Trophoblast cell (in vitro differentiated cells and primary cell): ENCODE results near the gene MUTYH.
A peak's percentile ranks its signal among the peaks of the same experiment; 100 is the strongest.

Source experiments
- DNase-seq, 2 donors: peaks; one replicate each; pipeline ENCODE4 v3.0.0-alpha.2; 2016
- H2AFZ ChIP-seq: 2 replicates; pipeline ENCODE4 v1.6.1; 2013; ENCODE audit warnings: low read length, moderate library complexity, mild to moderate bottlenecking; ENCODE audit not compliant: insufficient read depth, poor library complexity
- H2AK5ac ChIP-seq: 2 replicates; pipeline ENCODE4 v1.6.1; 2013; ENCODE audit warnings: mild to moderate bottlenecking, low read length
- H2BK120ac ChIP-seq: 2 replicates; pipeline ENCODE4 v1.6.1; 2013; ENCODE audit warnings: low read length, mild to moderate bottlenecking, moderate library complexity; ENCODE audit not compliant: insufficient read depth, poor library complexity
- H2BK12ac ChIP-seq: 2 replicates; pipeline ENCODE4 v1.6.1; 2013; ENCODE audit warnings: mild to moderate bottlenecking, low read length, moderate library complexity
- H2BK5ac ChIP-seq: 2 replicates; pipeline ENCODE4 v1.6.1; 2013; ENCODE audit warnings: low read length, low read depth, moderate library complexity, mild to moderate bottlenecking; ENCODE audit not compliant: poor library complexity
- H3K14ac ChIP-seq: 2 replicates; pipeline ENCODE4 v1.6.1; 2013; ENCODE audit warnings: mild to moderate bottlenecking, low read length
- H3K18ac ChIP-seq: 2 replicates; pipeline ENCODE4 v1.6.1; 2013; ENCODE audit warnings: mild to moderate bottlenecking, low read length
- H3K23ac ChIP-seq: 2 replicates; pipeline ENCODE4 v1.6.1; 2013; ENCODE audit warnings: low read length
- H3K27ac ChIP-seq: 2 replicates; pipeline ENCODE4 v1.5.1; 2013; ENCODE audit warnings: low read depth, mild to moderate bottlenecking, inconsistent platforms, low read length, moderate library complexity
- H3K27me3 ChIP-seq: 2 replicates; pipeline ENCODE4 v1.6.1; 2013; ENCODE audit warnings: inconsistent platforms, mild to moderate bottlenecking, low read length, moderate library complexity; ENCODE audit not compliant: insufficient read depth
- H3K36me3 ChIP-seq, 2 experiments: 1 replicate in 1 of 2; 2 replicates in 1 of 2; pipeline ENCODE4 v1.6.1; 2013; ENCODE audit warnings: low read length in 2 of 2, mild to moderate bottlenecking in 2 of 2, moderate library complexity in 1 of 2; ENCODE audit not compliant: insufficient read depth in 2 of 2, control insufficient read depth in 1 of 2
- H3K4ac ChIP-seq: 2 replicates; pipeline ENCODE4 v1.6.1; 2013; ENCODE audit warnings: low read depth, mild to moderate bottlenecking, low read length, moderate library complexity
- H3K4me1 ChIP-seq, 2 experiments: 1 replicate in 1 of 2; 2 replicates in 1 of 2; pipeline ENCODE4 v1.6.1; 2013; ENCODE audit warnings: low read length in 2 of 2, mild to moderate bottlenecking in 2 of 2, moderate library complexity in 1 of 2; ENCODE audit not compliant: insufficient read depth in 2 of 2, control insufficient read depth in 1 of 2
- H3K4me2 ChIP-seq: 2 replicates; pipeline ENCODE4 v1.6.1; 2013; ENCODE audit warnings: inconsistent platforms, mild to moderate bottlenecking, low read length, moderate library complexity
- H3K4me3 ChIP-seq: 2 replicates; pipeline ENCODE4 v1.5.1; 2013; ENCODE audit warnings: mild to moderate bottlenecking, low read depth, low read length, inconsistent platforms
- H3K79me1 ChIP-seq: one replicate; pipeline ENCODE4 v1.6.1; 2013; ENCODE audit warnings: low read length
- H3K79me2 ChIP-seq: 2 replicates; pipeline ENCODE4 v1.6.1; 2013; ENCODE audit warnings: low read length, mild to moderate bottlenecking; ENCODE audit not compliant: control insufficient read depth, insufficient read depth, poor library complexity
- H3K9ac ChIP-seq: 2 replicates; pipeline ENCODE4 v1.6.1; 2013; ENCODE audit warnings: mild to moderate bottlenecking, low read length
- H3K9me3 ChIP-seq: 2 replicates; pipeline ENCODE4 v1.6.1; 2013; ENCODE audit warnings: low read depth, mild to moderate bottlenecking, control low read depth, inconsistent platforms, low read length; ENCODE audit not compliant: insufficient read depth
- H4K12ac ChIP-seq: 2 replicates; pipeline ENCODE4 v1.6.1; 2013; ENCODE audit warnings: low read depth, mild to moderate bottlenecking, low read length, moderate library complexity
- H4K8ac ChIP-seq: 2 replicates; pipeline ENCODE4 v1.6.1; 2013; ENCODE audit warnings: low read depth, mild to moderate bottlenecking, low read length, moderate library complexity
- H4K91ac ChIP-seq: one replicate; pipeline ENCODE4 v1.6.1; 2013; ENCODE audit warnings: low read depth, mild to moderate bottlenecking, low read length, moderate library complexity
- WGBS: extraction: QIAGEN DNeasy Blood & Tissue Kit; methylation state at CpG from one replicate; pipeline ENCODE4 v1.1.7; 2013; ENCODE audit warnings: missing lambda C conversion rate; ENCODE audit not compliant: insufficient read length, insufficient coverage; ENCODE audit errors: extremely low coverage; 5-methylcytosine and 5-hydroxymethylcytosine counted together

Gene MUTYH

GRCh38 chr1:45353685-45354084 lies 13.4 kb upstream of the MUTYH start:
- no peak overlapping the region for H3K9ac ChIP-seq
- H3K4me2 ChIP-seq, result no peak overlapping the region
- H3K9me3 ChIP-seq, result no peaks in the 10 kb centered on the region
- H3K79me2 ChIP-seq, result no peaks in the 10 kb centered on the region
- no CpG with 5 or more reads among the region's 2 CpGs for WGBS
- no peak overlapping the region for H3K4me3 ChIP-seq
- H3K18ac ChIP-seq, result no peak overlapping the region
- H2BK120ac ChIP-seq, result no peak overlapping the region
- no peak overlapping the region for H2BK12ac ChIP-seq
- peaks cover 6 to 13% of the 10 kb centered on the region in 2 experiments for H3K4me1 ChIP-seq
- no peak overlapping the region for H3K23ac ChIP-seq
- H2AFZ ChIP-seq, result no peak overlapping the region
- no peak overlapping the region for H2AK5ac ChIP-seq
- H3K36me3 ChIP-seq, result no peaks in the 10 kb centered on the region
- no peaks in the 10 kb centered on the region for H3K79me1 ChIP-seq
- H2BK5ac ChIP-seq, result no peak overlapping the region
- no peak overlapping the region for H3K27ac ChIP-seq
- no peak overlapping the region for H3K14ac ChIP-seq
- H3K4ac ChIP-seq, result no peak overlapping the region
- no peak overlapping the region for H4K91ac ChIP-seq
- H3K27me3 ChIP-seq, result no peaks in the 10 kb centered on the region
- DNase-seq, result no peak
- H4K12ac ChIP-seq, result no peak overlapping the region
- H4K8ac ChIP-seq, result no peak overlapping the region

DNA sequence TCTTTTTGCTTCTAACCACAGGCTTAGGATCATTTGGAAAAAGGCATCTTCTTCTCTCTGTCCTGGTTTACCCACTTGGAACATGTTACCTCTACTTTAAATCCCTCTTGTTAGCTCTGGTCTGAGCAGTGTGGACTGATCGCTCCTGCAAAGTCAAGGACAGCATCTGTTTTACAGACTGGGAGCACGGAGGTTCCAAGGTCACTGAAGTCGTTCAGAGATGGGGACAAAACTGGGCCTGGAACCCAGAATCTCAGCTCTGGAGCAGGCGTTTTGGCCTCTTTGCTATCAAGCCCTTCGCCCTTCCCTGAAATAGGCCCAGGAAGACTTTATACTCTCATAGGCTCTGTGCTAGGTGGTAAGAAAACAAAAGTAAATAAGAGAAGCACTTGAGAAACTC lies 11.3 kb upstream of the MUTYH start:
- Histone ChIP-seq H2BK12ac (no peak overlapping the region), H3K79me2 (no peaks in the 10 kb centered on the region), H4K91ac (no peak overlapping the region), H2BK5ac (no peak overlapping the region), H3K4me1 (peaks cover 15 to 23% of the 10 kb centered on the region in 2 experiments), H2AK5ac (no peak overlapping the region), H3K27me3 (no peaks in the 10 kb centered on the region), H2BK120ac (no peak overlapping the region), H3K27ac (no peak overlapping the region), H4K8ac (no peak overlapping the region), H3K4me2 (no peak overlapping the region), H3K36me3 (no peaks in the 10 kb centered on the region), H3K79me1 (no peaks in the 10 kb centered on the region), H3K18ac (no peak overlapping the region), H3K4ac (no peak overlapping the region), H3K23ac (no peak overlapping the region), H3K4me3 (no peak overlapping the region), H3K14ac (no peak overlapping the region), H3K9me3 (no peaks in the 10 kb centered on the region), H4K12ac (no peak overlapping the region), H3K9ac (no peak overlapping the region), H2AFZ (no peak overlapping the region)
- no CpG with 5 or more reads among the region's 5 CpGs for WGBS
- no peak for DNase-seq

DNA sequence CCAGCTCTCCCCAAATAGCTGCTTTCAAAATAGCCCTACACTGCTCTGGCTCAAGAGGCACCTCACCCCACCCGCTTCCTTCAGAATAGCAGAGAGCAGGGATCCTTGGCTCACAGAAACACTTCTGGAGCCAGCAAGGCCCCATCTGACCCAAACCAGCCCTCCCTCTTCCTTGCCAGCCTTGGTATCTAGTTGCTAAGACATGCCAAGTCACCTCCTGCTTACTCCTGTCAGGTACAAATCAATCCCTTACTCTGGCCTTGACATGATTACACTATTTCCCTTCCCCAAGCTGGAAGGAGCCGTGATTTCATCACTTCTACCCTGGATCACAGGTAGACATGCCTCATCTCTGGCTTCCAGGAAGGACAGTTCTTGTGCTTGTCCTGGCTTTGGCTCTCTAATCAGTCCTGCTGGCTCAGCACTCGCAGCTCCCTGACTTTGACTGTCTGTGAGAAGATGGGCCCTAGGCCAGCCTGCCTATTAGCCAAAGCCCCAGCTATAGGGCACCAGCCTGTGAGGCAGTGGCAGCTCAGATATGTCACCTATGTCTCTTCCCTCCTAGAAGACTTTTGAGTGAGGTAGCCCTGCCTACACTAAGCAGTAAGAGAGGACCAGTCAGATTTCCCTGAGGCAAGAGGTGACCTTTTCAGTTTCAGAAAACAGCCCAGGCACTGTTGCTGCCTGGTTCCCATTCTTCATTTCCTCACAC lies 8.9 kb upstream of the MUTYH start:
- no CpG with 5 or more reads among the region's 3 CpGs for WGBS
- Histone ChIP-seq H3K27me3 (no peaks in the 10 kb centered on the region), H3K79me2 (no peaks in the 10 kb centered on the region), H3K36me3 (peaks cover 8 to 9% of the 10 kb centered on the region in 2 experiments), H4K12ac (no peak overlapping the region), H3K4me3 (no peak overlapping the region), H3K79me1 (no peaks in the 10 kb centered on the region), H2AK5ac (no peak overlapping the region), H3K4me1 (peaks cover 15 to 21% of the 10 kb centered on the region in 2 experiments), H2AFZ (no peak overlapping the region), H3K9ac (no peak overlapping the region), H2BK120ac (no peak overlapping the region), H3K14ac (no peak overlapping the region), H3K23ac (no peak overlapping the region), H4K91ac (no peak overlapping the region), H2BK12ac (no peak overlapping the region), H3K4ac (no peak overlapping the region), H4K8ac (no peak overlapping the region), H2BK5ac (no peak overlapping the region), H3K18ac (no peak overlapping the region), H3K27ac (peak overlapping the region; percentile 18), H3K9me3 (no peaks in the 10 kb centered on the region), H3K4me2 (no peak overlapping the region)
- peak; percentile 10 to 42 for DNase-seq

DNA sequence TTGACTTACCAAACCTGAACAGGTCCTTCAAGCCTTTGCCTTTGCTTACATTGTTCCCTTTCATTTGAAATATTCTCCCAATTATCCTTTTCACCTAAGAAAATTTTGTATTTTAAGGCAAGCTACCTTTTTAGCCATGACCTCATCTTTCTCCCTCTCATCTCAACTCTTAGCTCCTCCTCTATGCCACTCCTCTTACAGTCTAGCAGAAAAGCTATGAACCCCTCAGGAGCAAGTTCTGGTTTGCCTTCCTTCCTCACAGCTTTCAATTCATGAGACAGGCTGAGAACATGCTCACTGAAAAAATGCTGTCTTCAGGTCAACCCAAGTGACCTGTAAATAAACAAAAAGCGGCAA lies 8.3 kb upstream of the MUTYH start:
- H2AFZ ChIP-seq, result no peak overlapping the region
- H3K14ac ChIP-seq, result no peak overlapping the region
- H3K27ac ChIP-seq, result peak overlapping the region; percentile 26
- no peak overlapping the region for H3K4ac ChIP-seq
- H3K4me1 ChIP-seq, result peaks cover 15 to 21% of the 10 kb centered on the region in 2 experiments
- no peak overlapping the region for H4K12ac ChIP-seq
- H2BK12ac ChIP-seq, result no peak overlapping the region
- peak overlapping the region; percentile 16 for H3K4me2 ChIP-seq
- H4K91ac ChIP-seq, result no peak overlapping the region
- H2BK120ac ChIP-seq, result no peak overlapping the region
- no peak overlapping the region for H3K23ac ChIP-seq
- no peaks in the 10 kb centered on the region for H3K9me3 ChIP-seq
- DNase-seq, result no peak
- H2AK5ac ChIP-seq, result no peak overlapping the region
- H3K4me3 ChIP-seq, result no peak overlapping the region
- no peaks in the 10 kb centered on the region for H3K79me2 ChIP-seq
- no peak overlapping the region for H3K18ac ChIP-seq
- no peaks in the 10 kb centered on the region for H3K79me1 ChIP-seq
- no peaks in the 10 kb centered on the region for H3K27me3 ChIP-seq
- no peak overlapping the region for H2BK5ac ChIP-seq
- no peak overlapping the region for H4K8ac ChIP-seq
- H3K36me3 ChIP-seq, result peaks cover 9 to 10% of the 10 kb centered on the region in 2 experiments
- WGBS, result no CpG with 5 or more reads among the region's 1 CpG
- no peak overlapping the region for H3K9ac ChIP-seq
